Liver (tissue), 9 donors: ENCODE data around the gene DCTN1. TPM values are rescaled to one million over a fixed set of nuclear protein-coding genes. Genes with fewer than 3 reads are reported as not detected.
A peak's percentile ranks its signal among the peaks of the same experiment; 100 is the strongest.

Experiments
- DNase-seq: peaks from one replicate; pipeline ENCODE4 v3.0.0-alpha.2; 2017; ENCODE audit warnings: low spot score
- H3K27ac ChIP-seq, 2 donors: one replicate each; pipeline ENCODE4 v1.7.0; 2013; ENCODE audit warnings: inconsistent platforms in 2 of 2, low read length in 2 of 2, control low read depth in 1 of 2, low read depth in 1 of 2, mild to moderate bottlenecking in 1 of 2
- H3K27me3 ChIP-seq, 4 donors: one replicate each; pipeline versions ENCODE4 v1.6.1 to v1.7.0; 2013; ENCODE audit warnings: low read length in 3 of 4, inconsistent platforms in 1 of 4, mild to moderate bottlenecking in 1 of 4, moderate library complexity in 1 of 4; ENCODE audit not compliant: control insufficient read depth in 4 of 4, insufficient read depth in 4 of 4
- H3K36me3 ChIP-seq, 4 donors: one replicate each; pipeline versions ENCODE4 v1.6.1 to v1.7.0; 2013; ENCODE audit warnings: low read length in 3 of 4, mild to moderate bottlenecking in 3 of 4, low read depth in 1 of 4, moderate library complexity in 1 of 4; ENCODE audit not compliant: control insufficient read depth in 4 of 4, insufficient read depth in 3 of 4
- H3K4me1 ChIP-seq, 4 donors: one replicate each; pipeline versions ENCODE4 v1.6.1 to v1.7.0; 2013; ENCODE audit warnings: low read length in 3 of 4, mild to moderate bottlenecking in 3 of 4, moderate library complexity in 1 of 4; ENCODE audit not compliant: control insufficient read depth in 4 of 4, insufficient read depth in 4 of 4
- H3K4me3 ChIP-seq, 3 donors: one replicate each; pipeline versions ENCODE4 v1.6.1 to v1.7.0; 2013; ENCODE audit warnings: low read length in 3 of 3, control low read depth in 1 of 3, low read depth in 1 of 3, mild to moderate bottlenecking in 1 of 3
- H3K9ac ChIP-seq, 2 donors: one replicate each; pipeline ENCODE4 v1.7.0; 2013; ENCODE audit warnings: low read length in 2 of 2, mild to moderate bottlenecking in 2 of 2, moderate library complexity in 2 of 2, control low read depth in 1 of 2, low read depth in 1 of 2
- H3K9me3 ChIP-seq, 4 donors: one replicate each; pipeline versions ENCODE4 v1.6.1 to v1.7.0; 2013; ENCODE audit warnings: low read length in 3 of 4; ENCODE audit not compliant: control insufficient read depth in 4 of 4
- ATF3 ChIP-seq: IDR thresholded peaks from 2 replicates; pipeline ENCODE4 v1.6.1; 2016; ENCODE audit warnings: antibody characterized with exemption
- EGR1 ChIP-seq, 2 donors: IDR thresholded peaks; 2 replicates each; pipeline ENCODE4 v1.6.1; 2016 to 2018; ENCODE audit warnings: antibody characterized with exemption in 2 of 2, low read depth in 2 of 2
- FOXA1 ChIP-seq: IDR thresholded peaks from 2 replicates; pipeline ENCODE4 v1.6.1; 2016; ENCODE audit warnings: antibody characterized with exemption
- FOXA2 ChIP-seq: IDR thresholded peaks from 2 replicates; pipeline ENCODE4 v1.6.1; 2016; ENCODE audit warnings: antibody characterized with exemption
- GABPA ChIP-seq, 2 donors: IDR thresholded peaks in 1 of 2; conservative IDR thresholded peaks in 1 of 2; 2 replicates each; pipeline ENCODE4 v1.6.1; 2016; ENCODE audit warnings: antibody characterized with exemption in 2 of 2, mild to moderate bottlenecking in 1 of 2, moderate library complexity in 1 of 2
- HNF4A ChIP-seq, 2 donors: conservative IDR thresholded peaks; 2 replicates each; pipeline ENCODE4 v1.6.1; 2016; ENCODE audit warnings: antibody characterized with exemption in 2 of 2, mild to moderate bottlenecking in 2 of 2
- JUND ChIP-seq, 2 donors: IDR thresholded peaks; 2 replicates each; pipeline ENCODE4 v1.6.1; 2016; ENCODE audit warnings: antibody characterized with exemption in 2 of 2
- MAX ChIP-seq: IDR thresholded peaks from 2 replicates; pipeline ENCODE4 v1.6.1; 2016; ENCODE audit warnings: antibody characterized with exemption
- NR2F2 ChIP-seq: IDR thresholded peaks from 2 replicates; pipeline ENCODE4 v1.6.1; 2016; ENCODE audit warnings: antibody characterized with exemption
- RAD21 ChIP-seq, 2 donors: IDR thresholded peaks; 2 replicates each; pipeline ENCODE4 v1.6.1; 2016; ENCODE audit warnings: antibody characterized with exemption in 2 of 2, mild to moderate bottlenecking in 2 of 2
- RXRA ChIP-seq, 2 donors: IDR thresholded peaks; 2 replicates each; pipeline ENCODE4 v1.6.1; 2017 to 2018; ENCODE audit warnings: antibody characterized with exemption in 2 of 2, mild to moderate bottlenecking in 1 of 2
- SP1 ChIP-seq: IDR thresholded peaks from 2 replicates; pipeline ENCODE4 v1.6.1; 2018; ENCODE audit warnings: antibody characterized with exemption, mild to moderate bottlenecking
- TAF1 ChIP-seq: conservative IDR thresholded peaks from 2 replicates; pipeline ENCODE4 v1.6.1; 2016; ENCODE audit warnings: antibody characterized with exemption, mild to moderate bottlenecking
- YY1 ChIP-seq: IDR thresholded peaks from 2 replicates; pipeline ENCODE4 v1.6.1; 2016; ENCODE audit warnings: antibody characterized with exemption, mild to moderate bottlenecking
- ZBTB33 ChIP-seq: IDR thresholded peaks from 2 replicates; pipeline ENCODE4 v1.6.1; 2016; ENCODE audit warnings: antibody characterized with exemption
- WGBS: extraction: QIAGEN DNeasy Blood & Tissue Kit; methylation state at CpG from one replicate; pipeline ENCODE4 v1.1.7; 2013; 5-methylcytosine and 5-hydroxymethylcytosine counted together
- polyA plus RNA-seq, 2 donors: library from polyadenylated mRNA; stranded (reverse) in 1 of 2; unstranded in 1 of 2; fragments of 200-250 nt in 1 of 2; fragments of >200 nt in 1 of 2; fragmentation: Nextera tagmentation in 1 of 2; extraction: Ambion mirVana in 1 of 2; gene quantifications; one replicate each; pipeline versions ENCODE4 v1.2.1 to v1.2.3, GENCODE V29; 2013 to 2015
- total RNA-seq, 2 donors: library from RNA; depleted of rRNA; stranded (reverse); fragments of >200 nt; gene quantifications; one replicate each; pipeline ENCODE4 v1.2.3, GENCODE V29; 2014
- donor health status: healthy.
- donor health status: healthy.
- donor health status: healthy.
- donor health status: healthy.
- donor health status: healthy.

The DCTN1 gene
- total and polyA plus RNA-seq, 4 donors: 29.7 to 40.9 (median 33.5) TPM

- DNase-seq: no peak
- 1% methylated on average over 11 of the region's 11 CpGs for WGBS
- H3K4me1 ChIP-seq: peaks cover 4 to 21% (median 15%) of the 10 kb centered on the region in 4 donors
- no peaks in the 10 kb centered on the region for H3K27me3 ChIP-seq
- peak overlapping the region; percentile 69 to 81 for H3K9ac ChIP-seq
- H3K4me3 ChIP-seq: peak overlapping the region; percentile 81 to 97 (median 81)
- H3K36me3 ChIP-seq: no peaks in the 10 kb centered on the region
- H3K27ac ChIP-seq: peak overlapping the region; percentile 79 to 94
- TF ChIP-seq RAD21 (IDR thresholded peaks at IDR 0.05): no peak
- TF ChIP-seq SP1: no peak
- no peak for TF ChIP-seq EGR1 (IDR thresholded peaks at IDR 0.05; ENCODE audit: low read depth in 2 of 2)
- no peak for TF ChIP-seq NR2F2
- no peak for TF ChIP-seq YY1
- no peak for TF ChIP-seq MAX
- no peak for TF ChIP-seq ZBTB33
- TF ChIP-seq FOXA2: no peak
- H3K9me3 ChIP-seq: no peaks in the 10 kb centered on the region
Measured at GRCh38 chr2:74391209-74391579, 11.1 kb upstream of the DCTN1 start.

GRCh38 chr2:74390606-74391005 is 10.5 kb upstream of the DCTN1 start:
- no peak overlapping the region for H3K4me3 ChIP-seq
- no peak overlapping the region for H3K9ac ChIP-seq
- H3K4me1 ChIP-seq: peaks cover 4 to 21% (median 15%) of the 10 kb centered on the region in 4 donors
- TF ChIP-seq GABPA (IDR thresholded peaks at IDR 0.05 in 1 of 2, conservative IDR thresholded peaks at IDR 0.05 in 1 of 2) (no peak), TAF1 (no peak)
- DNase-seq: no peak
- H3K9me3 ChIP-seq: no peaks in the 10 kb centered on the region
- H3K27ac ChIP-seq: no peak overlapping the region
- H3K36me3 ChIP-seq: no peaks in the 10 kb centered on the region
- no peaks in the 10 kb centered on the region for H3K27me3 ChIP-seq
- 72% methylated on average over 5 of the region's 5 CpGs for WGBS

- H3K9ac ChIP-seq: no peak overlapping the region
- TF ChIP-seq GABPA (IDR thresholded peaks at IDR 0.05 in 1 of 2, conservative IDR thresholded peaks at IDR 0.05 in 1 of 2) (no peak), FOXA2 (no peak), FOXA1 (no peak), MAX (no peak), TAF1 (no peak), HNF4A (conservative IDR thresholded peaks at IDR 0.05) (no peak), JUND (IDR thresholded peaks at IDR 0.05) (no peak), EGR1 (IDR thresholded peaks at IDR 0.05; ENCODE audit: low read depth in 2 of 2) (no peak), YY1 (no peak), SP1 (no peak), RXRA (IDR thresholded peaks at IDR 0.05) (no peak), NR2F2 (no peak), ATF3 (no peak)
- no peaks in the 10 kb centered on the region for H3K9me3 ChIP-seq
- no peak overlapping the region for H3K27ac ChIP-seq
- 93% methylated on average over 1 of the region's 1 CpG for WGBS
- no peaks in the 10 kb centered on the region for H3K27me3 ChIP-seq
- peaks cover 4 to 34% (median 24%) of the 10 kb centered on the region in 4 donors for H3K4me1 ChIP-seq
- DNase-seq: no peak
- H3K4me3 ChIP-seq: no peak overlapping the region
- no peaks in the 10 kb centered on the region for H3K36me3 ChIP-seq
Measured at GRCh38 chr2:74387346-74387745, 7.2 kb upstream of the DCTN1 start.
